Heart left ventricle (tissue), 16 donors: ENCODE data around the gene STRA8. TPM values are rescaled to one million over a fixed set of nuclear protein-coding genes. Genes with fewer than 3 reads are reported as not detected.

Source experiments
- ATAC-seq, 4 donors: fragments of 200-7000 bp; cut with Tn5 transposase; one replicate each; pipeline ENCODE4 v1.9.1; 2020 to 2022; ENCODE audit warnings: moderate library complexity in 4 of 4, mild to moderate bottlenecking in 3 of 4, moderate number of reproducible peaks in 1 of 4
- DNase-seq, 5 donors: peaks; one replicate each; pipeline ENCODE4 v3.0.0-alpha.2; 2020
- H3K27ac ChIP-seq, 12 donors: fragments of 200-600 bp; sonication (generic) in 4 of 12; one replicate each; pipeline versions ENCODE4 v1.5.0 to v1.8.0; 2016 to 2022; ENCODE audit warnings: mild to moderate bottlenecking in 2 of 12
- H3K27me3 ChIP-seq, 9 donors: fragments of 200-600 bp; sonication (generic) in 2 of 9; one replicate each; pipeline versions ENCODE4 v1.5.1 to v1.8.0; 2016 to 2022; ENCODE audit warnings: mild to moderate bottlenecking in 3 of 9
- H3K36me3 ChIP-seq, 9 donors: fragments of 200-600 bp; sonication (generic) in 2 of 9; one replicate each; pipeline versions ENCODE4 v1.5.0 to v1.8.0; 2018 to 2022; ENCODE audit warnings: mild to moderate bottlenecking in 2 of 9
- H3K4me1 ChIP-seq, 12 donors: fragments of 200-600 bp; sonication (generic) in 4 of 12; one replicate each; pipeline versions ENCODE4 v1.5.0 to v1.8.0; 2016 to 2022; ENCODE audit warnings: mild to moderate bottlenecking in 3 of 12
- H3K4me3 ChIP-seq, 12 donors: fragments of 200-600 bp; sonication (generic) in 4 of 12; one replicate each; pipeline versions ENCODE4 v1.5.0 to v1.8.0; 2017 to 2022; ENCODE audit warnings: mild to moderate bottlenecking in 9 of 12, moderate library complexity in 4 of 12
- H3K9me3 ChIP-seq, 12 donors: fragments of 200-600 bp; sonication (generic) in 4 of 12; one replicate each; pipeline versions ENCODE4 v1.5.0 to v1.8.0; 2016 to 2022; ENCODE audit warnings: mild to moderate bottlenecking in 1 of 12
- POLR2A ChIP-seq, 2 donors: fragments of 450-650 bp; IDR thresholded peaks; one replicate each; pipeline ENCODE4 v1.6.1; 2017; ENCODE audit warnings: antibody characterized with exemption in 2 of 2, mild to moderate bottlenecking in 2 of 2, moderate library complexity in 2 of 2
- WGBS, 4 donors: extraction: QIAGEN DNeasy Blood & Tissue Kit in 2 of 4; methylation state at CpG; one replicate each; pipeline versions ENCODE4 v1.1.5 to v1.1.7; 2013 to 2018; 5-methylcytosine and 5-hydroxymethylcytosine counted together
- intact Hi-C, 10 donors: fragments of 100-400 bp; cut with DNase I; formaldehyde crosslinking; loops; one replicate each; pipeline versions ENCODE4 v1.11.1 to v1.14.2; 2022
- long read RNA-seq, 3 donors: library from polyadenylated mRNA; unstranded; transcript quantifications; one replicate each; pipeline ENCODE4 v2.0.0, GENCODE V29; 2020 to 2021
- polyA plus RNA-seq, 2 donors: library from polyadenylated mRNA; stranded (reverse); fragments of 200-250 nt; gene quantifications; one replicate each; pipeline ENCODE4 v1.2.3, GENCODE V29; 2013
- total RNA-seq, 9 donors: library from RNA; depleted of rRNA in 2 of 9; stranded (reverse); fragments of >200 nt in 2 of 9; fragmentation: NEBNext Ultra II Directional in 3 of 9; extraction: Animal tissue kit (Norgen Biotek cat#: 25700) in 3 of 9; gene quantifications; one replicate each; pipeline versions ENCODE4 v1.1.0 to v1.2.4, GENCODE V29; 2016 to 2023
- TF ChIP-seq, protein P1 (sequence below), 12 donors: fragments of 200-600 bp; sonication (generic) in 4 of 12; IDR thresholded peaks; one replicate each; pipeline versions ENCODE4 v1.5.0 to v1.8.0; 2018 to 2022; ENCODE audit warnings: antibody characterized with exemption in 12 of 12, mild to moderate bottlenecking in 5 of 12
- donor health status: ischemic (EF 13 %, LVEDD 7.1; RV severe dilation, severe dysfunction).
- donor health status: healthy with polysubstance abuse.
- donor health status: DM: no; HTN: yes; CAD: no.
- donor health status: DM: no; HTN: no; CAD: no.
- donor health status: ischemic (EF 25% LVEDD 6.9; RV normal size, moderate dysfunction).
- donor health status: ischemic (EF 25% LVEDD 5.7; RV mildly dilated, moderate dysfunction).
- donor health status: healthy.
- donor health status: DM: yes; HTN: yes; CAD: no.
- donor health status: ischemic (EF 35%, LVEDD 5.7; RV mildly dilated, moderate dysfunction).
- donor health status: nonischemic (EF 11% LVEDD 7.7; RV severe dilation, severe dysfunction).
- donor health status: DM: yes; HTN: yes; CAD: no.
- donor health status: PGD.
- donor health status: ischemic (EF 29% LVEDD 5.4; RV normal size, mild dysfunction).
- donor health status: nonischemic (EF 23%, LVEDD 6.1; RV moderate dilation, normal function).

STRA8 gene, protein sequence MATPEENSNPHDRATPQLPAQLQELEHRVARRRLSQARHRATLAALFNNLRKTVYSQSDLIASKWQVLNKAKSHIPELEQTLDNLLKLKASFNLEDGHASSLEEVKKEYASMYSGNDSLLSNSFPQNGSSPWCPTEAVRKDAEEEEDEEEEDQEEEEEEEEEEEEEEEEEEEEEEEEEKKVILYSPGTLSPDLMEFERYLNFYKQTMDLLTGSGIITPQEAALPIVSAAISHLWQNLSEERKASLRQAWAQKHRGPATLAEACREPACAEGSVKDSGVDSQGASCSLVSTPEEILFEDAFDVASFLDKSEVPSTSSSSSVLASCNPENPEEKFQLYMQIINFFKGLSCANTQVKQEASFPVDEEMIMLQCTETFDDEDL
- total RNA-seq (not detected), polyA plus RNA-seq (not detected)
- long read RNA-seq, donor 1: 0 reads
- long read RNA-seq, donor 2: 0 reads
- long read RNA-seq, donor 3: 0 reads

DNA sequence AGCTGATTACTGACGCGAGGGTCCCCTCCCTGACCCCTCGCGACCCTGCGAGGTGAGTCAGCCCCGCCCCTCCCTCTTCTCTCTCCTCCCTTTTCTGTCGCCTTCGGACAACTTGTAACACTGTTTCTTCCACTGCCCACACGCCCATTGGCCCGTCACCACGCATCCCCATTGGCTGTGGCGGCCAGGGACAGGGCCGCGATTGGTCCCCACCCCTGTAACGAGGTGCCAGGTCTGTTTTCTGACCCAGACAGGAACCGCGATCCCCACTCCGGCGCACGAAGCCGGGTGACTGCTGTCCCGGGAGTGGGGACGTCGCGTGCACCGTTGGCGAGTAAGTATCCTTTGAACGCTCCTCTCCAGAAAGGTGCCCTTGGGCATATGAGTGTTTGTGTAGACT lies at the start of gene STRA8:
TSS of gene STRA8 (plus strand) at position 269 of the 400 bp plus-strand sequence. CDS start 6,687 bp downstream, outside the sequence.
- Histone ChIP-seq H3K4me3 (no peak within 1 kb of the TSS), H3K27ac (no peak within 1 kb of the TSS), H3K27me3 (peaks cover 0 to 4% (median 0%) of the 10 kb centered on the region in 9 donors), H3K36me3 (no peaks in the 10 kb centered on the region), H3K4me1 (no peaks in the 10 kb centered on the region), H3K9me3 (no peaks in the 10 kb centered on the region)
- TF ChIP-seq POLR2A (IDR thresholded peaks at IDR 0.05): no peak
- TF ChIP-seq, protein P1, sequence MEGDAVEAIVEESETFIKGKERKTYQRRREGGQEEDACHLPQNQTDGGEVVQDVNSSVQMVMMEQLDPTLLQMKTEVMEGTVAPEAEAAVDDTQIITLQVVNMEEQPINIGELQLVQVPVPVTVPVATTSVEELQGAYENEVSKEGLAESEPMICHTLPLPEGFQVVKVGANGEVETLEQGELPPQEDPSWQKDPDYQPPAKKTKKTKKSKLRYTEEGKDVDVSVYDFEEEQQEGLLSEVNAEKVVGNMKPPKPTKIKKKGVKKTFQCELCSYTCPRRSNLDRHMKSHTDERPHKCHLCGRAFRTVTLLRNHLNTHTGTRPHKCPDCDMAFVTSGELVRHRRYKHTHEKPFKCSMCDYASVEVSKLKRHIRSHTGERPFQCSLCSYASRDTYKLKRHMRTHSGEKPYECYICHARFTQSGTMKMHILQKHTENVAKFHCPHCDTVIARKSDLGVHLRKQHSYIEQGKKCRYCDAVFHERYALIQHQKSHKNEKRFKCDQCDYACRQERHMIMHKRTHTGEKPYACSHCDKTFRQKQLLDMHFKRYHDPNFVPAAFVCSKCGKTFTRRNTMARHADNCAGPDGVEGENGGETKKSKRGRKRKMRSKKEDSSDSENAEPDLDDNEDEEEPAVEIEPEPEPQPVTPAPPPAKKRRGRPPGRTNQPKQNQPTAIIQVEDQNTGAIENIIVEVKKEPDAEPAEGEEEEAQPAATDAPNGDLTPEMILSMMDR (IDR thresholded peaks at IDR 0.05): no peak
- DNase-seq: no peak
- ATAC-seq: no peak
- intact Hi-C loops: no loop called here
- 93 to 95% (median 94%) methylated on average over 28 of the region's 28 CpGs for WGBS, 4 donors

- peaks cover 0 to 93% (median 60%) of the 10 kb centered on the region in 9 donors for H3K36me3 ChIP-seq
- WGBS, 4 donors: 93 to 97% (median 96%) methylated on average over 5 of the region's 5 CpGs
- H3K27ac ChIP-seq: no peak overlapping the region
- ATAC-seq (no peak), DNase-seq (no peak)
- peaks cover 0 to 3% (median 0%) of the 10 kb centered on the region in 12 donors for H3K4me1 ChIP-seq
- H3K27me3 ChIP-seq: no peaks in the 10 kb centered on the region
- H3K9me3 ChIP-seq: peaks cover 0 to 39% (median 28%) of the 10 kb centered on the region in 12 donors
- TF ChIP-seq, protein P1 (IDR thresholded peaks at IDR 0.05): no peak
- TF ChIP-seq POLR2A (IDR thresholded peaks at IDR 0.05): no peak
- H3K4me3 ChIP-seq: no peak overlapping the region
- intact Hi-C loops: loop anchor here in 1 of 10 donors (10.0 kb wide), 1 partner anchor 510 kb away; no protein-coding TSS in a partner anchor
Observed at GRCh38 chr7:135184254-135184841, 49.3 kb upstream of the STRA8 start.

GRCh38 chr7:135185471-135186260 lies 48.0 kb upstream of the STRA8 start:
- no peak overlapping the region for H3K27ac ChIP-seq
- ATAC-seq: no peak
- no peak overlapping the region for H3K4me3 ChIP-seq
- H3K9me3 ChIP-seq: peaks cover 0 to 30% (median 21%) of the 10 kb centered on the region in 12 donors
- DNase-seq: no peak
- 74 to 95% (median 90%) methylated on average over 7 of the region's 7 CpGs for WGBS, 4 donors
- intact Hi-C loops: loop anchor here in 1 of 10 donors (10.0 kb wide), 1 partner anchor 511 kb away; no protein-coding TSS in a partner anchor
- peaks cover 0 to 11% (median 0%) of the 10 kb centered on the region in 12 donors for H3K4me1 ChIP-seq
- peaks cover 0 to 94% (median 73%) of the 10 kb centered on the region in 9 donors for H3K36me3 ChIP-seq
- TF ChIP-seq POLR2A (IDR thresholded peaks at IDR 0.05): no peak
- TF ChIP-seq, protein P1 (IDR thresholded peaks at IDR 0.05): no peak
- H3K27me3 ChIP-seq: no peaks in the 10 kb centered on the region
